Measurements from ENCODE around the gene FGF18.
"Not testable (repeated sequence)": the region's sequence is repeated elsewhere in the genome, so short reads cannot be mapped to it uniquely, and the experiment has no call there.

The FGF18 gene

GRCh38 chr5:171485668-171486067, 66.2 kb downstream of the FGF18 start:
- H3K9me3 Mint-ChIP-seq: no peaks in the 10 kb centered on the region
- H3K27me3 Mint-ChIP-seq: peaks cover 21 to 40% of the 10 kb centered on the region in 2 donors
- no peak overlapping the region for H3K27ac Mint-ChIP-seq
- ATAC-seq (replicated peaks): no peak
- H3K4me1 Mint-ChIP-seq: peaks cover 0 to 7% of the 10 kb centered on the region in 2 donors
- DNase-seq: no peak
- H3K36me3 Mint-ChIP-seq: no peaks in the 10 kb centered on the region
- H3K4me3 Mint-ChIP-seq: no peak overlapping the region

- H3K4me3 Mint-ChIP-seq: no peak overlapping the region
- no peak for ATAC-seq (replicated peaks)
- no peaks in the 10 kb centered on the region for H3K36me3 Mint-ChIP-seq
- H3K27me3 Mint-ChIP-seq: peaks cover 21 to 39% of the 10 kb centered on the region in 2 donors
- no peak overlapping the region for H3K27ac Mint-ChIP-seq
- peaks cover 0 to 7% of the 10 kb centered on the region in 2 donors for H3K4me1 Mint-ChIP-seq
- DNase-seq: no peak
- H3K9me3 Mint-ChIP-seq: no peaks in the 10 kb centered on the region
Measured at GRCh38 chr5:171486613-171487012, 67.2 kb downstream of the FGF18 start.

GRCh38 chr5:171488876-171489275, 69.4 kb downstream of the FGF18 start:
- Mint-ChIP-seq H3K9me3 (no peaks in the 10 kb centered on the region), H3K4me3 (no peak overlapping the region)
- no peak for ATAC-seq (replicated peaks)

GRCh38 chr5:171492781-171493180, 73.3 kb downstream of the FGF18 start:
- Mint-ChIP-seq H3K4me3 (no peak overlapping the region), H3K27me3 (peaks cover 19 to 23% of the 10 kb centered on the region in 2 donors), H3K4me1 (peaks cover 8 to 11% of the 10 kb centered on the region in 2 donors), H3K9me3 (no peaks in the 10 kb centered on the region), H3K27ac (peak overlapping the region; percentile 62), H3K36me3 (no peaks in the 10 kb centered on the region)
- ATAC-seq (replicated peaks): no peak
- DNase-seq: no peak

More at GRCh38 chr5:171488876-171489275, 69.4 kb downstream of the FGF18 start:
- Mint-ChIP-seq H3K27me3 (peaks cover 24 to 32% of the 10 kb centered on the region in 2 donors), H3K4me1 (peaks cover under 1 to 9% of the 10 kb centered on the region in 2 donors), H3K27ac (no peak overlapping the region), H3K36me3 (no peaks in the 10 kb centered on the region)
- no peak for DNase-seq

- H3K27me3 Mint-ChIP-seq: peaks cover 16 to 17% of the 10 kb centered on the region in 2 donors
- no peaks in the 10 kb centered on the region for H3K36me3 Mint-ChIP-seq
- no peak overlapping the region for H3K4me3 Mint-ChIP-seq
- DNase-seq (no peak), ATAC-seq (replicated peaks) (no peak)
- H3K27ac Mint-ChIP-seq: peak overlapping the region; percentile 87
- H3K4me1 Mint-ChIP-seq: peaks cover 8 to 11% of the 10 kb centered on the region in 2 donors
- H3K9me3 Mint-ChIP-seq: no peaks in the 10 kb centered on the region
Measured at GRCh38 chr5:171493646-171494393, 74.4 kb downstream of the FGF18 start.

GRCh38 chr5:171494452-171495121, 75.1 kb downstream of the FGF18 start:
- H3K9me3 Mint-ChIP-seq: no peaks in the 10 kb centered on the region
- H3K36me3 Mint-ChIP-seq: no peaks in the 10 kb centered on the region
- H3K27me3 Mint-ChIP-seq: peaks cover 17% of the 10 kb centered on the region in 2 donors
- ATAC-seq (replicated peaks): no peak
- H3K4me1 Mint-ChIP-seq: peaks cover 8 to 11% of the 10 kb centered on the region in 2 donors
- peak overlapping the region; percentile 87 for H3K27ac Mint-ChIP-seq
- DNase-seq: no peak
- no peak overlapping the region for H3K4me3 Mint-ChIP-seq

GRCh38 chr5:171495122-171495700, 75.8 kb downstream of the FGF18 start:
- ATAC-seq (replicated peaks): no peak
- Mint-ChIP-seq H3K4me3 (no peak overlapping the region), H3K4me1 (peaks cover 8 to 11% of the 10 kb centered on the region in 2 donors), H3K27me3 (peaks cover 17% of the 10 kb centered on the region in 2 donors), H3K36me3 (no peaks in the 10 kb centered on the region), H3K9me3 (no peaks in the 10 kb centered on the region), H3K27ac (no peak overlapping the region)
- DNase-seq: no peak

GRCh38 chr5:171496456-171496855, 77.0 kb downstream of the FGF18 start:
- Mint-ChIP-seq H3K4me1 (peaks cover 8 to 11% of the 10 kb centered on the region in 2 donors), H3K4me3 (no peak overlapping the region), H3K9me3 (no peaks in the 10 kb centered on the region), H3K36me3 (no peaks in the 10 kb centered on the region), H3K27me3 (peaks cover 17% of the 10 kb centered on the region in 2 donors), H3K27ac (no peak overlapping the region)
- ATAC-seq (replicated peaks) (no peak), DNase-seq (no peak)

GRCh38 chr5:171497494-171497893, 78.0 kb downstream of the FGF18 start:
- not testable (repeated sequence) for H3K27ac Mint-ChIP-seq, H3K4me3 Mint-ChIP-seq
- H3K4me1 Mint-ChIP-seq: peaks cover 8 to 11% of the 10 kb centered on the region in 2 donors

GRCh38 chr5:171498166-171498565, 78.7 kb downstream of the FGF18 start:
- no peaks in the 10 kb centered on the region for H3K9me3 Mint-ChIP-seq
- DNase-seq: no peak
- ATAC-seq (replicated peaks): no peak

More at GRCh38 chr5:171497494-171497893, 78.0 kb downstream of the FGF18 start:
- not testable (repeated sequence) for DNase-seq; H3K9me3 Mint-ChIP-seq; ATAC-seq (replicated peaks); H3K36me3 Mint-ChIP-seq
- peaks cover 17 to 23% of the 10 kb centered on the region in 2 donors for H3K27me3 Mint-ChIP-seq

GRCh38 chr5:171499611-171500010, 80.2 kb downstream of the FGF18 start:
- H3K4me3 Mint-ChIP-seq: no peak overlapping the region
- no peaks in the 10 kb centered on the region for H3K9me3 Mint-ChIP-seq
- no peaks in the 10 kb centered on the region for H3K36me3 Mint-ChIP-seq

More at GRCh38 chr5:171498166-171498565, 78.7 kb downstream of the FGF18 start:
- Mint-ChIP-seq H3K27ac (peak overlapping the region; percentile 48), H3K4me1 (peaks cover 8 to 11% of the 10 kb centered on the region in 2 donors), H3K36me3 (no peaks in the 10 kb centered on the region), H3K4me3 (no peak overlapping the region), H3K27me3 (peaks cover 16 to 23% of the 10 kb centered on the region in 2 donors)

GRCh38 chr5:171505473-171506043, 86.1 kb downstream of the FGF18 start:
- peaks cover 5 to 11% of the 10 kb centered on the region in 2 donors for H3K27me3 Mint-ChIP-seq
- H3K36me3 Mint-ChIP-seq: no peaks in the 10 kb centered on the region

More at GRCh38 chr5:171499611-171500010, 80.2 kb downstream of the FGF18 start:
- no peak for DNase-seq
- H3K27ac Mint-ChIP-seq: no peak overlapping the region
- H3K27me3 Mint-ChIP-seq: peaks cover 3 to 11% of the 10 kb centered on the region in 2 donors
- peaks cover under 1 to 3% of the 10 kb centered on the region in 2 donors for H3K4me1 Mint-ChIP-seq
- ATAC-seq (replicated peaks): no peak

GRCh38 chr5:171506951-171507350, 87.5 kb downstream of the FGF18 start:
- Mint-ChIP-seq H3K4me1 (no peaks in the 10 kb centered on the region), H3K27me3 (peaks cover 9 to 14% of the 10 kb centered on the region in 2 donors), H3K4me3 (no peak overlapping the region), H3K9me3 (no peaks in the 10 kb centered on the region), H3K27ac (no peak overlapping the region), H3K36me3 (no peaks in the 10 kb centered on the region)
- ATAC-seq (replicated peaks) (no peak), DNase-seq (no peak)

More at GRCh38 chr5:171505473-171506043, 86.1 kb downstream of the FGF18 start:
- no peak overlapping the region for H3K27ac Mint-ChIP-seq
- ATAC-seq (replicated peaks): no peak
- H3K4me3 Mint-ChIP-seq: no peak overlapping the region
- no peak for DNase-seq
- H3K9me3 Mint-ChIP-seq: no peaks in the 10 kb centered on the region
- H3K4me1 Mint-ChIP-seq: no peaks in the 10 kb centered on the region

Measured in stimulated activated naive B cell treated with anti-CD40 and anti-IgM and Interleukin-4, amounts not matched to agents 10 μg/mL and 1 μg/mL and 100 μg/mL, for 72 hours (primary cell).